HepG2 (cell line): ENCODE data around the gene LATS2.

Experiments used
- CCDC6 ChIP-seq: sonication (generic); formaldehyde crosslinking; IDR thresholded peaks from 2 replicates; pipeline ENCODE4 v1.8.1; 2022; ENCODE audit warnings: mild to moderate bottlenecking, missing genetic modification reagents, moderate library complexity
- CTCF ChIP-seq: sonication (generic); formaldehyde crosslinking; IDR thresholded peaks from 2 replicates; pipeline ENCODE4 v1.5.0; 2020; ENCODE audit warnings: mild to moderate bottlenecking, missing genetic modification reagents, moderate library complexity
- HDAC2 ChIP-seq: sonication (generic); formaldehyde crosslinking; IDR thresholded peaks from 2 replicates; pipeline ENCODE4 v1.4.0; 2020; ENCODE audit warnings: missing genetic modification reagents
- TAF1 ChIP-seq: sonication (generic); formaldehyde crosslinking; IDR thresholded peaks from 2 replicates; pipeline ENCODE4 v1.4.0; 2020; ENCODE audit warnings: missing genetic modification reagents
- TP53 ChIP-seq: sonication (generic); formaldehyde crosslinking; conservative IDR thresholded peaks from 2 replicates; pipeline ENCODE4 v1.4.0; 2020; ENCODE audit warnings: missing genetic modification reagents

GRCh38 chr13:21037656-21038055, 23.7 kb downstream of the LATS2 start:
- TF ChIP-seq CTCF (CRISPR knock-in tag) = no peak
- TF ChIP-seq CCDC6 = no peak
- TF ChIP-seq TP53 (CRISPR knock-in tag) = no peak
- TF ChIP-seq HDAC2 (CRISPR knock-in tag) = no peak
- no peak for TF ChIP-seq TAF1
